Measurements from ENCODE around the gene NOP14.

GRCh38 chr4:2946812-2947600 is 16.2 kb downstream of the NOP14 start:
- TF ChIP-seq CTCF (IDR thresholded peaks at IDR 0.05) = no peak
- no peak for TF ChIP-seq POLR2AphosphoS5 (IDR thresholded peaks at IDR 0.05)
- TF ChIP-seq EP300 (IDR thresholded peaks at IDR 0.05) = no peak
